SJCRH30 (cell line): ENCODE data around the gene ZNF563. TPM values are rescaled to one million over a fixed set of nuclear protein-coding genes. Genes with fewer than 3 reads are reported as not detected.

Experiments used
- DNase-seq, 2 experiments: peaks; one replicate each; pipeline ENCODE4 v3.0.0-alpha.2; 2015 to 2020
- H3K27ac ChIP-seq: fragments of 250-450 bp; sonication (Bioruptor Pico); 2 replicates; pipeline ENCODE4 v1.5.1; 2020; ENCODE audit warnings: mild to moderate bottlenecking, moderate library complexity
- H3K27me3 ChIP-seq: fragments of 250-450 bp; sonication (Bioruptor Pico); 2 replicates; pipeline ENCODE4 v1.5.1; 2020; ENCODE audit warnings: mild to moderate bottlenecking, moderate library complexity
- H3K36me3 ChIP-seq: fragments of 250-450 bp; sonication (Bioruptor Pico); 2 replicates; pipeline ENCODE4 v1.5.1; 2020; ENCODE audit warnings: mild to moderate bottlenecking, moderate library complexity
- H3K4me1 ChIP-seq: fragments of 250-450 bp; sonication (Bioruptor Pico); 2 replicates; pipeline ENCODE4 v1.5.1; 2020; ENCODE audit warnings: mild to moderate bottlenecking, moderate library complexity
- H3K4me3 ChIP-seq: fragments of 250-450 bp; sonication (Bioruptor Pico); 2 replicates; pipeline ENCODE4 v1.5.1; 2020; ENCODE audit warnings: mild to moderate bottlenecking, moderate library complexity
- H3K9me3 ChIP-seq: fragments of 250-450 bp; sonication (Bioruptor Pico); replicated peaks from 2 replicates; pipeline ENCODE4 v1.5.1; 2020; ENCODE audit warnings: mild to moderate bottlenecking, moderate library complexity
- total RNA-seq: library from RNA; depleted of rRNA; stranded (reverse); fragments of >200 nt; shearing (Covaris generic); gene quantifications from 2 replicates; pipeline ENCODE4 v1.2.3, GENCODE V29; 2014; rRNA removed

ZNF563 gene
- total RNA-seq, 1 experiment from 2014 or later, result 3.6 TPM

GRCh38 chr19:12272980-12273901 is 60.2 kb downstream of the ZNF563 start:
- H3K4me1 ChIP-seq, result no peaks in the 10 kb centered on the region
- H3K27ac ChIP-seq, result no peak overlapping the region
- H3K9me3 ChIP-seq, result peaks cover 69% of the 10 kb centered on the region
- no peak for DNase-seq
- no peaks in the 10 kb centered on the region for H3K27me3 ChIP-seq
- H3K36me3 ChIP-seq, result peaks cover 47% of the 10 kb centered on the region
- no peak overlapping the region for H3K4me3 ChIP-seq

GRCh38 chr19:12272386-12272785 is 61.0 kb downstream of the ZNF563 start:
- no peak for DNase-seq
- Histone ChIP-seq H3K4me3 (no peak overlapping the region), H3K9me3 (peaks cover 63% of the 10 kb centered on the region), H3K36me3 (peaks cover 47% of the 10 kb centered on the region), H3K4me1 (no peaks in the 10 kb centered on the region), H3K27ac (no peak overlapping the region), H3K27me3 (no peaks in the 10 kb centered on the region)

GRCh38 chr19:12270854-12271253 is 62.6 kb downstream of the ZNF563 start:
- H3K4me1 ChIP-seq, result no peaks in the 10 kb centered on the region
- peaks cover 51% of the 10 kb centered on the region for H3K9me3 ChIP-seq
- DNase-seq, result no peak
- no peak overlapping the region for H3K4me3 ChIP-seq
- H3K36me3 ChIP-seq, result peaks cover 44% of the 10 kb centered on the region
- no peak overlapping the region for H3K27ac ChIP-seq
- no peaks in the 10 kb centered on the region for H3K27me3 ChIP-seq

Other genes with a start within 250 kb of the ZNF563 start
- gene ZNF20, start 193.3 kb downstream of the ZNF563 start, total RNA-seq, result 6.9 and 9.2 TPM in 2 replicates
- 25.7 and 26.0 TPM in 2 replicates for gene ZNF625, start 176.9 kb downstream of the ZNF563 start, total RNA-seq
- gene ZNF136, start 170.5 kb downstream of the ZNF563 start, total RNA-seq, result 20.6 and 21.7 TPM in 2 replicates
- 8.6 and 8.7 TPM in 2 replicates for gene ZNF44, start 38.8 kb downstream of the ZNF563 start, total RNA-seq
- 4.7 and 5.4 TPM in 2 replicates for gene ZNF442, start 32.0 kb upstream of the ZNF563 start, total RNA-seq
- gene ZNF799, start 67.6 kb upstream of the ZNF563 start, total RNA-seq, result 7.5 and 8.0 TPM in 2 replicates
- gene ZNF443, start 107.4 kb upstream of the ZNF563 start, total RNA-seq, result 10.8 and 12.0 TPM in 2 replicates
- gene ZNF709, start 151.2 kb upstream of the ZNF563 start, total RNA-seq, result 10.6 and 13.3 TPM in 2 replicates
- 9.3 and 10.8 TPM in 2 replicates for gene ZNF564, start 217.8 kb upstream of the ZNF563 start, total RNA-seq